ENCODE results near the gene GCK.

DNA sequence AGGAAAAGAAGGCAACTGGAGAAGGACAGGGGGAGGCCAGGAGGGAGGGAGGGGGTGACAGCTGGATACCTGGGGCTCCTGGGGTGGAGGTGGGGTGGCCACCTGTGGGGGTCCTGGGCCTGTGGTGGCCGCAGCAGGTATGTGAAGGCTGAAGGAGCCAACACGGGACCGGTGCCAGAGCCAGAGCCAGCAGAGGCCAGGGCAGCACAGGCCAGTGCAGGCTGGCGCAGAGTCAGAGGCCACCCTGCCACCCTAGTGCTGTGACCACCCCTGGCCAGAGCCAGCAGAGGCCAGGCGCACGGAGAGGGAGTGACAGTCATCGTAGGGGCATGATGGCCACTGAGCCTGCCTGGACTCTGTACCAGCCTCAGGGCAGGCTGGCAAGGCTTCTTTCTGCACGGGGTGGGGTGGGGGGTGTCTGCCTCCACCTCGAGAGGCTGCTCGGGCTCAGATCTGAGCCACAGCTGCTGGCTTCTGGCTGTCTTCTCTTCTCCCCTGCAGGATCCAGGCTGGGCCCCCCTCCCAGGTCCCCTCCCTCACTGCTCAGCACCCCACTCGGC is 40.4 kb upstream of the GCK start:
- no peak for TF ChIP-seq BHLHE40 (IDR thresholded peaks at IDR 0.05; ENCODE audit: borderline replicate concordance)
- TF ChIP-seq ELF4 (IDR thresholded peaks at IDR 0.05), result no peak
- TF ChIP-seq SUZ12 (IDR thresholded peaks at IDR 0.05), result no peak
- no peak for TF ChIP-seq FOXA1 (IDR thresholded peaks at IDR 0.05)
- no peak for TF ChIP-seq LEF1 (IDR thresholded peaks at IDR 0.05; ENCODE audit: borderline replicate concordance)
- no peak for TF ChIP-seq ZNF384 (IDR thresholded peaks at IDR 0.05)
- TF ChIP-seq SP1 (IDR thresholded peaks at IDR 0.05), result no peak
